GM19351 (cell line): ENCODE measurements around the gene PCSK6.
"Not testable (repeated sequence)": the region's sequence is repeated elsewhere in the genome, so short reads cannot be mapped to it uniquely, and the experiment has no call there.

ENCODE experiments used
- ATAC-seq: cut with Tn5 transposase; IDR thresholded peaks from one replicate; pipeline ENCODE4 v1.9.1; 2021; ENCODE audit warnings: mild to moderate bottlenecking, moderate library complexity; ENCODE audit not compliant: unreplicated experiment

The PCSK6 gene

DNA sequence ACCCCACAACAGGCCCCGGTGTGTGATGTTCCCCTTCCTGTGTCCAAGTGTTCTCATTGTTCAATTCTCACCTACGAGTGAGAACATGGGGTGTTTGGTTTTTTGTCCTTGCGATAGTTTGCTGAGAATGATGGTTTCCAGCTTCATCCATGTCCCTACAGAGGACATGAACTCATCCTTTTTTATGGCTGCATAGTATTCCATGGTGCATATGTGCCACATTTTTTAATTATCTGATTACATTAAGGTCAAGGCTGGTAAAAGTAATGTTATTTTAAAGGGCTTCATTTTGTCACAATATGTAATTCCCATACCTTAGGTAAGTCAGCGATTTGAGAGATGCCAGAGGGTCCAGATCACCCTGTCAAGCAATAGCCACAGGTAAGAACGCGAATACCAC, 202.2 kb downstream of the PCSK6 start:
- ATAC-seq, result not testable (repeated sequence)

- ATAC-seq, result no peak
Measured at GRCh38 chr15:101286471-101287114, 202.9 kb downstream of the PCSK6 start.

DNA sequence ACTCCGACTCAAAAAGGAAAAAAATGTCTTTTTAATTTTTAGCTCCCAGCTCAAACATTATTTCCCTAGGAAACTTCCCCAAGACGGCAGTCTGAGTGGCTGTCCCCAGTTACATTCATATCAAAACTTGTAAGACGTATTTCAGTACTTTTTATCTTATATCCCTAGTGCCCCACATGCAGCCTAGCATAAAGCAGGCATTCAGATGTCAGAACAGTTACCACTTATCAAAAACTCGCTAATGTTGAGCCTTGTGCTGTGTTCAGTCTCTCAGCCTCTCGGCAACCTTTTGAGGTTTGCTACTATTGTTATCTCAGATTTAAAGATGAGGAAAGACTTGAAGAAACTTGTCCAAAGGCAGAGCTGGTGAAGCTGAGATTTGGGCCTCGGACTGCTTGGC, 205.6 kb downstream of the PCSK6 start:
- ATAC-seq, result no peak

- no peak for ATAC-seq
Measured at GRCh38 chr15:101280007-101280406, 209.5 kb downstream of the PCSK6 start.

DNA sequence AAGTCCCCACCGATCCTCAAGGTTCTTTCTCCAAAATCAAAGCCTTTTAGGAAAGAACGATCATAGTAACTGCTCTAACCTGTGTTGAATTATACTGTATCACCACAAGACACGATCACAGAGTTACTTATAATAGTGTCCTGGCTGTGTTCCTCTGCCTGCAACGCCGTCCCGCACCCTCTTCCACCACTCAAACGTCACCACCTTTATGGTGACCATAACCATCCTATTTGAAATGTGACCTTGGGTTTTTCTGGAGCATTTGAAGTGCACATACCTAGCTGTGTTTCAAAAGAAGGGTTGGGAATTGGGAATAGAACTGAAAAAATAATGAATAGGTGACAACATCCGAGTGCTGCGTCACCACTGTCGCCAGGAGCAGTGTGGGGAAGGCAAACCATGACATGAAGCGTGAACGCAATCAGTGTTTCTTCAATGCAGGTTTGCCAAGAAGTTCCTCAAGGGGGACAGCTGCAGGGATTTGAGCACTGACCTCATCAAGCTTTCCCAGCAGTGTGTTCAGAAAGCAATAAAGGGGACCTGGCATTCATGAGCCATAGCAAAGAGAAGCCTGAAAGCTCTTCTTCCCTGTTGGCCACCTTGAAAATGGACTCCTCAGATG, 211.5 kb downstream of the PCSK6 start:
- ATAC-seq, result no peak

GRCh38 chr15:101277038-101277822, 212.3 kb downstream of the PCSK6 start, which contains the start of gene SELENOS:
TSS of gene SELENOS (minus strand) at chr15:101277485. CDS start at chr15:101277417, 68 bp downstream.
- peak; percentile 90 for ATAC-seq

DNA sequence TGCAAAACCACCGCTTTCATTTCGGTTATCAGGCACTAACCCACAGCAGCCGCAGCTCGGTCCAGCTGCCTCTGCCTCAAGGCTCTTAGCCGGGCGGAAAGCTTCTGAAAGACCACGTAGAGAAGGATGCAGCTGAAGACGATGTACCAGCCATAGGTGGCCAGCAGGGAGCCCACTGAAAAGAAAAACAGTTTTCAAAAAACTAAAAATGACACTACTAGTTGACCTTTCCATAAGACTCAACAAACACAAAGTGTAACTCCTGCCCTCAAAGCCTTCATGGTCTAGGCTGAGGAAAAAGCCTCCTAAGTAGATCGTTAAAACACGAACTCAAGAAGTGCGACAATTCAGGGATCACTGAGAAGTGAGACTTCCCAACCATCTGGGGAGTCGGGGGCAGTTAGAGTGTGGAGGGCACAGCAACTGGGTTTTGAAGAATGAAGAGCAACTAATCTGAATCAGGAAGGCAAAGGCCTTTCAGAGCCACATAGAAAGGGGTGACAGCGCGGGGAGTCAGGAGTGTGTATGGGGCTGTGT, 212.9 kb downstream of the PCSK6 start:
- peak; percentile 34 for ATAC-seq

- no peak for ATAC-seq
Measured at GRCh38 chr15:101275018-101275417, 214.5 kb downstream of the PCSK6 start.

GRCh38 chr15:101273534-101273933, 216.0 kb downstream of the PCSK6 start:
- ATAC-seq, result no peak

DNA sequence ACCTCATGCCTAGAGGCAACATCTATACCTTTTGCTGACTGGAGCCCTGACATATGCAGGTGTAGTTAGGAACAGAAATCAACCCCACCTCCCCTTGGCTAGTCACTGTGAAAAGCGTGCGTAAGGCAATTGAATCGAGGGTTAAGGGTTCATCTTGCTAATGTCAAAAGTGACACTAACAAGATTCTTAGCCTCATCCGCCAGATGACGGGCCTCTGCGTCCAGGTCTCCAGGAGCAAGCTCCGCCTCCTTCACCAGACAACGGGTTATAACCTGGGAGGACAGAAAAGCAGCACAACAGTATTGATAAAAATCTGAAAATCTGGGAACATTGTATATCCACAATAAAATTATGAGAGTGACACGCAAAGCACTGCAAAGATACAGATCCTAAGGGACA, 216.9 kb downstream of the PCSK6 start:
- ATAC-seq, result no peak

DNA sequence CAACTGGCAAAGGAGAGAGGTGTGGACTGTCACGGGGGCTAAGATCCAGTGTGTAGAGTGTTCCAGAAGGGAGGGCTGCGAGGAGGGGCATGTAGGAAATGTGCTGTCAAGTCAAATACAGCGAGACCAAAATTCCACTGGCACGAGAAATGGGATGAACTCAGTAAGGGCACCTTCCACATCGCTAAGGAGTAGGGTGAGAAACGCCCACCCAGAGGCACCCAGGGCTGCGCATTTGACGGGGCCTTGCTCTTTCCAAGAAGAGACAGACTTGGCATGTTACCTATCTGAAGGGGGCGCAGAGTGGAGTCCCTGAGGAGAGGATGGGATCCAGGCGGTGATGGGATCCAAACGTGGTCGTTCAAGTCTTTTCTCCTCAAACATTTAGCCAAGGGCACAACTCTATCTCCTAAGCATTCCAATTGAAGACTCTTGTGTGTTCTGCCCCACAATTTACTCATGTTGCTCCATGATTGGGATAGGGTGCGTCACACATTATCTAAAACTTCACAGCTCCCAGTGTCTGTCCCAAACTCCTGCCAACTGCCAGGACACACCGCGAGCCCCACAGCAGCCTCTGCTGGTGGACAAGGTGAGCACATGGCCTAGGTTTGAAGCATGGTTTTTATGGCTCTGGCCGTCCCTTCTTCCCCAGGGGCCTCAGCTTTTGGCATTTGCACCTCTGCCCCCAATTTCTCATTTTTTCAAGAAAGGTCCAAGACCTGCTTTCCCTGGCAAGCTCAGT, 219.9 kb downstream of the PCSK6 start:
- no peak for ATAC-seq

GRCh38 chr15:101267320-101268104, 222.0 kb downstream of the PCSK6 start:
- no peak for ATAC-seq

DNA sequence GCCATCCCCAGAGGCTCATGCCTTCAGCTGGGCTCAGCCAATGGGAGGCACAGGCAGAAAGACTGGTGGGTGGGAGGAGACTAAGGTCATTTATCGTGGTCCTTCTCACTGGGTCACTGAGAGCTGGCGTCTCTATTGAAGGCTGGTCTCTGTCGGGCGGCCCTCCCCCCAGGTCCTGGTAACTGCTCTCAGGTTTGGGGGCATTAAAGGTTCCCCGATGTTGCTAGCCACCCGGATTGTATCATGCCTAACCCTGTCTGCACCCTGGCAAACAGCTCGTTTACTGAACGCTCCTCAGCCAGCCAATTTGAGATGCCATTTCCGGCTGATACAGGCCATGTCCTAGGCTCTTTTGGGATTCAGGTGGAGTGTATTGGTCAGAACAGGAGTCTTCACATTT, 222.7 kb downstream of the PCSK6 start:
- no peak for ATAC-seq

- ATAC-seq, result no peak
Measured at GRCh38 chr15:101266034-101266433, 223.5 kb downstream of the PCSK6 start.

GRCh38 chr15:101264911-101265641, 224.4 kb downstream of the PCSK6 start:
- ATAC-seq, result no peak

GRCh38 chr15:101264011-101264410, 225.5 kb downstream of the PCSK6 start:
- peak; percentile 46 for ATAC-seq

DNA sequence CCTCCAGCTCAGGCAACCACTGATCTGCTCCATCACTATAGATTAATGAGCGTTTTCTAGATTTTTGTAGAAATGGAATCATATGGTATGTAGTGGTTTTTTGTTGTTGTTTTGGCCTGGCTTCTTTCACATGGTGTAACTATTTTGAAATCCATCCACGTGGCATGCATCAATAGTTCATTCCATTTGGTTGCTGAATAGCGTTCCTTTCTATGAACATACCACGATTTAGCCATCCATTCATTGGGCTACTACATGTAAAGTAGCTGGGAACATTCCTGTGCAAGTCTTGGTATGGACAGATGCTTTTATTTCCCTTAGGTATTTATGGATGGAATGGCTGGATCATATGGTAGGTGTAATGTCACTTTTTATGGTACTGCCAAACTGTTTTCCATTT, 227.0 kb downstream of the PCSK6 start:
- no peak for ATAC-seq

GRCh38 chr15:101258238-101259144, 231.0 kb downstream of the PCSK6 start:
- peak; percentile 79 for ATAC-seq
